Activated naive CD4-positive, alpha-beta T cell treated with anti-CD3 and anti-CD28 coated beads, Interleukin-2, amount 10 ng/mL, durations not matched to agents 7 days and 5 days (primary cell): Measurements from ENCODE around the gene SORL1.

Experiments
- CTCF ChIA-PET: fragments of 350-600 bp; sonication (Branson Sonifier 250); formaldehyde crosslinking; loops from one replicate; lab custom pipeline; 2021; ENCODE audit warnings: antibody characterized with exemption; lab: Charles Lee
- DNase-seq: peaks from one replicate; pipeline ENCODE4 v3.0.0-alpha.2; 2020
- H3K27ac Mint-ChIP-seq: one replicate; pipeline ENCODE4 v1.8.0; 2021; ENCODE audit warnings: mild to moderate bottlenecking, moderate library complexity, mixed read lengths
- H3K27me3 Mint-ChIP-seq: one replicate; pipeline ENCODE4 v1.8.0; 2021; ENCODE audit warnings: mild to moderate bottlenecking, mixed read lengths
- H3K36me3 Mint-ChIP-seq: one replicate; pipeline ENCODE4 v1.8.0; 2021; ENCODE audit warnings: mixed read lengths
- H3K4me1 Mint-ChIP-seq: one replicate; pipeline ENCODE4 v1.8.0; 2021; ENCODE audit warnings: mixed read lengths
- H3K4me3 Mint-ChIP-seq: one replicate; pipeline ENCODE4 v1.8.0; 2021; ENCODE audit warnings: mild to moderate bottlenecking, moderate library complexity, mixed read lengths
- H3K9me3 Mint-ChIP-seq: one replicate; pipeline ENCODE4 v1.8.0; 2021; ENCODE audit warnings: mixed read lengths

Gene SORL1

DNA sequence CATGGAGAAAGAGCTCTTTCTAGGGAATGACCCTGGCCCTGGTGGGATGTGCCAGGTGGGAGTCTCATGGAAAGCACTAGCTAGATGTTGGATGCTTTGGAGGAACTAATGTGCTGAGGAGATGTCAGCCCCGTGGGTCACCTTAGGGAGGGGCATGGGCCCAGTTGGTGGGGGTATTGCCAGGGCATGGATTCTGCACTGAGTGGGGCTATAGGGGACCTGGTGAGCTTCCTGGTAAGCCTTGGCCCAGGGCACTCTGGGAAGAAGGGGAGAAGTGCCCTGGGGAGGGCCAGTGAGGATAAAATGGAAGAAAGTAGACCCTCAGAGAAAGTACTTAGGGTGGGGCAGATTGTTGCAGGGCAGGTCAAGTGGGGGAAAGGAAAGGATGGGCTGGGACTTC lies 65.9 kb downstream of the SORL1 start:
- CTCF ChIA-PET = no interaction called here
- H3K36me3 Mint-ChIP-seq = peaks cover 90% of the 10 kb centered on the region
- DNase-seq = no peak
- no peaks in the 10 kb centered on the region for H3K9me3 Mint-ChIP-seq
- H3K27ac Mint-ChIP-seq = peak overlapping the region; percentile 47
- H3K4me3 Mint-ChIP-seq = no peak overlapping the region
- no peaks in the 10 kb centered on the region for H3K27me3 Mint-ChIP-seq
- peaks cover 53% of the 10 kb centered on the region for H3K4me1 Mint-ChIP-seq

DNA sequence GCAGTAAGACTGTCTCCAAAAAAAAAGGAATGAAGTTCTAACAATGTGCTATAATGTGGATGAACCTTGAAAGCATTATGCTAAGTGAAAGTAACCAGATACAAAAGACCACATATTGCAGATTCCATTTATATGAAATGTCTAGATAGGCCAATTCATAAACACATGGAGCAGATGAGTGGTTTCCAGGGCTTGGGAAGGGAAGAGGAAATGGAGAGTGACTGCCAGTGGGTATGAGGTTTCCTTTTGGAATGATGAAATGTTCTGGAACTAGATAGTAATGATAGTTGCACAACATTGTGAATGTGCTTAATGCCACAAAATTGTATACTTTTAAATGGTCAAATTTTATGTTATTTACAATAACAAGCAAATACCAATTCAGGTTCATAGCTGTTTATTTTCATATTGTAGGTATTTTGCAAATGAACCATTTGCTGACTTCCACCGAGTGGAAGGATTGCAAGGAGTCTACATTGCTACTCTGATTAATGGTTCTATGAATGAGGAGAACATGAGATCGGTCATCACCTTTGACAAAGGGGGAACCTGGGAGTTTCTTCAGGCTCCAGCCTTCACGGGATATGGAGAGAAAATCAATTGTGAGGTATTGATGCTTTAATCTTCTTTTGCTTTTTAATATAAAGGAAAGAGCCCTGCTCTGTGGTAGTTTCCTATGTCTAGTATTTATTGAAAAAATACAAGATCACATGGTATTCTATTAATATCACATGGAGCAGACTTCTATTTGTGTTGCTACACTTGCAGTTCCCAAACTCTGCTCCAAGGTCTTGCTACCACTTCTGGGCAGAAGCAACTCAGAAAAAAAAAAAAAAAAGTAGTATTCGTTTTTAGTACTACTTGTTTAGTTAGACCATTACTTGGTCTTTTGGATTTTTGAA lies 68.4 kb downstream of the SORL1 start:
- no peak overlapping the region for H3K4me3 Mint-ChIP-seq
- no peaks in the 10 kb centered on the region for H3K27me3 Mint-ChIP-seq
- peaks cover 11% of the 10 kb centered on the region for H3K9me3 Mint-ChIP-seq
- CTCF ChIA-PET = interaction anchor here (1.5 kb wide), 1 partner anchor 27 kb away, joined by 4 read pairs; no protein-coding TSS in a partner anchor
- H3K4me1 Mint-ChIP-seq = peaks cover 29% of the 10 kb centered on the region
- peaks cover 85% of the 10 kb centered on the region for H3K36me3 Mint-ChIP-seq
- DNase-seq = no peak
- peak overlapping the region; percentile 74 for H3K27ac Mint-ChIP-seq

DNA sequence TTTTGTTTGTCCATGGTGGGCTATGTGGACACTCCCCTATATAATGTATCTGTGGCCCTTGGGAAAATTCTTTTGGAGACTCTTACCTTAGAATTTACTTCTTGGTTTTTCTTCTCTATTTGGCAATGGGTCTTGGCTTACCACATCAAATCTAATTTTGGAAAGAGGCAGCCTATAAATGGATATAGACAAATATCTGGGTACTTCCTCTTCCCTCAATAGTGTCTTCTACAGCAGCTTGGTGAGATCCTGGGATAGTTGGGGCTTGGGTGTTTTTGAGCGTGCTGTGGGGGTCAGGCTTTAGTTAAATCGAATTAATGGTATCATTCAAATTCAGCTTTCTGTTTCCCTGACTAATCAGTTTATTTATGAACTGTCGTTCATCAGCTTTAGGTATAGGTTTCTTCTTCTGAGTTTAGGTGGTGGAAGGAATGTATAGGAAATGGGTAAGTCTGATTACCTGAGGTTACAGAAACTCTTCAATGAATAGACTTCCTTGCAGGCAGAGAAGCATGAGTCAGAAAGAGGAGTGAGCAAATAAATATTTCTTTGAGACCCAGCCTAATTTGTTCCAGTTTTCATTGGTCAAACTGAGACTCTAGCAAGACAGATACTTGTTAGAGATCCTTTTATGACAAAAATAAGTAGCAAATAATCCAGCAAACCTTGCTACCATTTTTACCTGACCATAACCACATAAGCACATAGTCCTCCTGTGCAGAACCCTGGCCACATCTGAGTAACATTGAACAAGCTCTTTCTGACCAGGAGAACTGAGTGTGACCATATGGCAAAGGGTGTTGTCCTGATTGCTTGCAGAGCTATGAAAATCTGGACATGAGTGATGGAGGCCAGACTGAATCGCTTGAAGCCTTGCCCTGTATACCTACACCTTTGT lies 69.3 kb downstream of the SORL1 start:
- Mint-ChIP-seq H3K4me3 (no peak overlapping the region), H3K27ac (peak overlapping the region; percentile 70), H3K9me3 (peaks cover 14% of the 10 kb centered on the region), H3K27me3 (no peaks in the 10 kb centered on the region), H3K4me1 (peaks cover 25% of the 10 kb centered on the region), H3K36me3 (peaks cover 87% of the 10 kb centered on the region)
- no peak for DNase-seq
- CTCF ChIA-PET = interaction anchor here (0.7 kb wide), 1 partner anchor 112 kb away, joined by 3 read pairs; no protein-coding TSS in a partner anchor

GRCh38 chr11:121522043-121522941 lies 70.2 kb downstream of the SORL1 start:
- H3K4me3 Mint-ChIP-seq = no peak overlapping the region
- H3K36me3 Mint-ChIP-seq = peaks cover 85% of the 10 kb centered on the region
- H3K4me1 Mint-ChIP-seq = peaks cover 25% of the 10 kb centered on the region
- H3K27me3 Mint-ChIP-seq = no peaks in the 10 kb centered on the region
- peaks cover 14% of the 10 kb centered on the region for H3K9me3 Mint-ChIP-seq
- DNase-seq = no peak
- peak overlapping the region; percentile 70 for H3K27ac Mint-ChIP-seq
- CTCF ChIA-PET = interaction anchor here (0.7 kb wide), 1 partner anchor 113 kb away, joined by 3 read pairs; no protein-coding TSS in a partner anchor

- H3K4me3 Mint-ChIP-seq = no peak overlapping the region
- no peak for DNase-seq
- peaks cover 80% of the 10 kb centered on the region for H3K36me3 Mint-ChIP-seq
- CTCF ChIA-PET = no interaction called here
- no peak overlapping the region for H3K27ac Mint-ChIP-seq
- H3K4me1 Mint-ChIP-seq = peaks cover 16% of the 10 kb centered on the region
- H3K27me3 Mint-ChIP-seq = no peaks in the 10 kb centered on the region
- H3K9me3 Mint-ChIP-seq = peaks cover 14% of the 10 kb centered on the region
Measured at GRCh38 chr11:121523581-121524232, 71.6 kb downstream of the SORL1 start.

DNA sequence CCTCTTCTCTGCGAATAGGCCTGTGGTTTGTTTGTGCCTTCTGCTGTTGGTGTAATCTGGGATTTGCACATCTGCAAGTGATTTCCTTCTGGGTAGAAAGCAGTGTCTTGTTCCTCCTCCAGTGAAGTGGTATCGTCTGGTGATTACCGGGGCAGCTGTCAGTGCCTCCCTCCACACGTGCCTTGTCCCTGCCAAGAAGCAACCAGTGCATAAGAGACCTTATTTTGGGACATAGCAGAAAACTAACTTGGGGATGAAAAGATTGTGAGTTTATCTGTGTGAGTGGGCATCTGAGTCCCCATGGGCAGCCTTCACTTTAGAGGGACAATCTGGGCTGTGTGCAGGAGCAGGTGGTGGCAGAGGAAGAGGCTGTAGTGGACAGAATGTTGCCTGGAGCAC lies 72.1 kb downstream of the SORL1 start:
- no peak overlapping the region for H3K27ac Mint-ChIP-seq
- H3K36me3 Mint-ChIP-seq = peaks cover 83% of the 10 kb centered on the region
- no peak overlapping the region for H3K4me3 Mint-ChIP-seq
- DNase-seq = no peak
- H3K27me3 Mint-ChIP-seq = no peaks in the 10 kb centered on the region
- peaks cover 14% of the 10 kb centered on the region for H3K9me3 Mint-ChIP-seq
- CTCF ChIA-PET = no interaction called here
- H3K4me1 Mint-ChIP-seq = peaks cover 16% of the 10 kb centered on the region

DNA sequence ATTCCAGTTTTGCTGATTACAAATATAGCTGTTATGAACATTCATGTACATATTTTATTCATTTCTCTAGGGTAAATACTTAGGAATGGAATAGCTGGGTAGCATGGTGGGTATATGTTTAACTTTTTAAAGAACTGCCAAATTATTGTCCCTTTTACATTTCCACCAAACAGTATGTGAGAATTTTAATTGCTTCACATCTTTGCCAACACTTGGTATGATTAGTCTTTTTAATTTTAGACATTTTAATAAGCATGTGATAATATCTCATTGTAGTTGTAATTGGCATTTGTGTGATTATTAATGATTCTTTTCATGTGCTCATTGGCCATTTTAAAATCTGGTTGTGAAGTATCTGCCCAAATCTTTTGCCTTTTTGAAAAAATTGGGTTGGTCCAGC lies 73.3 kb downstream of the SORL1 start:
- no peak for DNase-seq
- Mint-ChIP-seq H3K36me3 (peaks cover 82% of the 10 kb centered on the region), H3K4me3 (no peak overlapping the region), H3K27ac (no peak overlapping the region), H3K27me3 (no peaks in the 10 kb centered on the region), H3K4me1 (peaks cover 11% of the 10 kb centered on the region), H3K9me3 (peaks cover 17% of the 10 kb centered on the region)
- CTCF ChIA-PET = no interaction called here

DNA sequence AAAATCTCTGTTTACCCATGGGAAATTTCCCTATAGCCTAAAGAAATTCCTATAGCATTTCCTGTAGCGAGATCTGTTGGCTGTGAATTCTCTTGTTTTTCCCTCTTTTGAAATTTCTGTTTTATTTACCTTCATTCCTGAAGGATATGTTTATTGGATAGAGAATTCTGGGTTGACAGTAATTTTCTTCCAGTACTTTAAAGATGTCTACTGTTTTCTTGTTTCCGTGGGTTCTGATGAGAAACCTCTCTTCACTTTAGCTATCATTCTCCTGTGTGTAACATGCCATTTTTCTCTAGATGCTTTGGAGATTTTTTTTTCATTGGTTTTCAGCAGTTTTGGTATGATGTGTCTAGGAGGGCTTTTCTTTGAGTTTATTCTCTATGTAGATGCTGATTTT lies 78.1 kb downstream of the SORL1 start:
- peaks cover 6% of the 10 kb centered on the region for H3K4me1 Mint-ChIP-seq
- CTCF ChIA-PET = no interaction called here

DNA sequence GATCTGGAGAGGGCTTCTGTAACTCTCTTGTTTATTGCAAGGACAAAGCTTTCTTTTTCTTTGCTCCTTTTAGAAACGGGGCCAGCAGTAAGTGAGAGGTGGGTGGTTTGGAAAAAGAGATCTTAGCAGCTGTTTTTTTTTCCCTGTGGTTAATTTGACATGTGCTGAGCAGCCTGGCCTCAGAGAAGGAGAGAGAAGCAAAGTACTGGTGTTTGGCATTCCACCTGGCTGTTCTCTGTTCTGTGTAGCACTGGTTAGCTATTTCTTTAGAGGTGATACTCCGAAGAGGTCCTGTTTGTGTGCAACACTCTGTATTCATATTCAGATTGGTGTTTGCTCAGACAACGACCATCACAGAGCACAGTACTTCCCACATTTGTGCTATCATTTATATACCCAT lies 81.5 kb downstream of the SORL1 start:
- Mint-ChIP-seq H3K27ac (peak overlapping the region; percentile 61), H3K27me3 (no peaks in the 10 kb centered on the region), H3K9me3 (peaks cover 5% of the 10 kb centered on the region), H3K36me3 (peaks cover 83% of the 10 kb centered on the region), H3K4me1 (peaks cover 26% of the 10 kb centered on the region), H3K4me3 (no peak overlapping the region)
- no peak for DNase-seq
- CTCF ChIA-PET = interaction anchor here (1.0 kb wide), 1 partner anchor 21 kb away, joined by 3 read pairs; no protein-coding TSS in a partner anchor

More for the DNA sequence above, 78.1 kb downstream of the SORL1 start:
- no peak overlapping the region for H3K4me3 Mint-ChIP-seq
- H3K27ac Mint-ChIP-seq = peak overlapping the region; percentile 25
- H3K27me3 Mint-ChIP-seq = no peaks in the 10 kb centered on the region
- DNase-seq = no peak
- peaks cover 80% of the 10 kb centered on the region for H3K36me3 Mint-ChIP-seq
- H3K9me3 Mint-ChIP-seq = peaks cover 10% of the 10 kb centered on the region

- peaks cover 5% of the 10 kb centered on the region for H3K9me3 Mint-ChIP-seq
- DNase-seq = no peak
- no peaks in the 10 kb centered on the region for H3K27me3 Mint-ChIP-seq
- CTCF ChIA-PET = interaction anchor here (1.3 kb wide), 1 partner anchor 82 kb away, joined by 3 read pairs; the partner anchor contains the start of genes SORL1 and SORL1-AS1
- H3K4me3 Mint-ChIP-seq = no peak overlapping the region
- peak overlapping the region; percentile 58 for H3K27ac Mint-ChIP-seq
- peaks cover 30% of the 10 kb centered on the region for H3K4me1 Mint-ChIP-seq
- H3K36me3 Mint-ChIP-seq = peaks cover 80% of the 10 kb centered on the region
Measured at GRCh38 chr11:121534131-121535093, 82.3 kb downstream of the SORL1 start.

- Mint-ChIP-seq H3K27me3 (no peaks in the 10 kb centered on the region), H3K9me3 (peaks cover 4% of the 10 kb centered on the region), H3K27ac (peak overlapping the region; percentile 75), H3K36me3 (peaks cover 80% of the 10 kb centered on the region), H3K4me3 (no peak overlapping the region), H3K4me1 (peaks cover 36% of the 10 kb centered on the region)
- CTCF ChIA-PET = interaction anchor here (1.3 kb wide), 1 partner anchor 83 kb away, joined by 3 read pairs; the partner anchor contains the start of genes SORL1 and SORL1-AS1
- DNase-seq = no peak
Measured at GRCh38 chr11:121535129-121535796, 83.1 kb downstream of the SORL1 start.
